HCT116 (cell line): ENCODE data around the gene ZBED2. TPM values are rescaled to one million over a fixed set of nuclear protein-coding genes. Genes with fewer than 3 reads are reported as not detected.

ENCODE experiments used
- ATAC-seq: fragments of 200-7000 bp; cut with Tn5 transposase; 2 replicates; pipeline ENCODE4 v1.9.1; 2020; ENCODE audit warnings: mild to moderate bottlenecking, moderate library complexity
- BruUV-seq: library from RNA; stranded (reverse); fragments of 400-500 nt; replicated peaks from 2 replicates; lab custom pipeline; 2021; lab: Mats Ljungman, UMichigan
- CTCF ChIA-PET: fragments of 300-600 bp; sonication (Branson Sonifier 250); formaldehyde crosslinking; loops from one replicate; lab custom pipeline; 2021; ENCODE audit warnings: antibody characterized with exemption; lab: Charles Lee
- POLR2A ChIA-PET: fragments of 300-600, 350-600 bp; sonication (Branson Sonifier 250); formaldehyde crosslinking; loops from one replicate; lab custom pipeline; 2021; ENCODE audit warnings: antibody characterized with exemption; lab: Charles Lee
- RAD21 ChIA-PET, 2 experiments: fragments of 300-600 bp; sonication (Branson Sonifier 250); formaldehyde crosslinking; loops; one replicate each; lab custom pipeline; 2023; ENCODE audit warnings: low total read pairs in 2 of 2; ENCODE audit not compliant: uncharacterized antibody in 2 of 2, unreplicated experiment in 2 of 2, low non-redundant PET in 1 of 2; lab: Charles Lee
- DNase-seq: peaks from one replicate; pipeline ENCODE4 v3.0.0-alpha.2; 2010; ENCODE audit warnings: low read depth, low spot score
- H2AFZ ChIP-seq: fragments of 200-600 bp; shearing (Covaris generic), sonication (generic); 2 replicates; pipeline ENCODE4 v1.6.1; 2017; ENCODE audit warnings: low read depth, mixed run types, mixed read lengths, antibody characterized with exemption, low read length; ENCODE audit not compliant: poor library complexity, severe bottlenecking
- H3K27ac ChIP-seq: 2 replicates; pipeline ENCODE4 v1.5.1; 2012; ENCODE audit warnings: low read depth, low read length
- H3K27me3 ChIP-seq: fragments of 200-600 bp; sonication (generic); 2 replicates; pipeline ENCODE4 v1.6.1; 2016; ENCODE audit warnings: mixed run types, low read length, mixed read lengths; ENCODE audit not compliant: insufficient read depth
- H3K36me3 ChIP-seq, 2 experiments: fragments of 200-500 bp in 1 of 2; fragments of 200-600 bp in 1 of 2; sonication (Bioruptor generic) in 1 of 2; sonication (generic) in 1 of 2; 2 replicates each; pipeline versions ENCODE4 v1.5.1 to v1.6.1; 2014 to 2016; ENCODE audit warnings: low read length in 2 of 2, inconsistent platforms in 1 of 2, mixed read lengths in 1 of 2, mixed run types in 1 of 2; ENCODE audit not compliant: insufficient read depth in 2 of 2, control insufficient read depth in 1 of 2
- H3K4me1 ChIP-seq, 2 experiments: fragments of 200-600 bp in 1 of 2; sonication (generic) in 1 of 2; 2 replicates each; pipeline versions ENCODE4 v1.5.1 to v1.6.1; 2012 to 2017; ENCODE audit warnings: low read length in 2 of 2, inconsistent platforms in 1 of 2, mild to moderate bottlenecking in 1 of 2, mixed read lengths in 1 of 2, mixed run types in 1 of 2, moderate library complexity in 1 of 2; ENCODE audit not compliant: insufficient read depth in 2 of 2, control insufficient read depth in 1 of 2
- H3K4me2 ChIP-seq: fragments of 200-600 bp; sonication (generic); 2 replicates; pipeline ENCODE4 v1.6.1; 2017; ENCODE audit warnings: mixed run types, low read length, mixed read lengths
- H3K4me3 ChIP-seq, 2 experiments: fragments of 200-600 bp in 1 of 2; sonication (generic) in 1 of 2; replicated peaks in 1 of 2; 2 replicates each; pipeline ENCODE4 v1.5.1; 2011 to 2016; ENCODE audit warnings: low read length in 2 of 2, control low read depth in 1 of 2, low read depth in 1 of 2, mild to moderate bottlenecking in 1 of 2, mixed read lengths in 1 of 2, mixed run types in 1 of 2
- H3K79me2 ChIP-seq: fragments of 200-600 bp; sonication (generic); 2 replicates; pipeline ENCODE4 v1.6.1; 2017; ENCODE audit warnings: mild to moderate bottlenecking, mixed run types, low read length, moderate library complexity, mixed read lengths; ENCODE audit not compliant: insufficient read depth
- H3K9ac ChIP-seq: fragments of 200-600 bp; sonication (generic); 2 replicates; pipeline ENCODE4 v1.6.1; 2016; ENCODE audit warnings: low read length, mixed read lengths
- H3K9me2 ChIP-seq: fragments of 200-600 bp; sonication (generic), shearing (Covaris generic); 2 replicates; pipeline ENCODE4 v1.6.1; 2017; ENCODE audit warnings: mixed run types, mild to moderate bottlenecking, moderate library complexity; ENCODE audit not compliant: insufficient read depth
- H3K9me3 ChIP-seq, 2 experiments: fragments of 200-500 bp in 1 of 2; fragments of 200-600 bp in 1 of 2; sonication (Bioruptor generic) in 1 of 2; sonication (generic) in 1 of 2; 2 replicates each; pipeline ENCODE4 v1.6.1; 2014 to 2017; ENCODE audit warnings: low read length in 2 of 2, mixed read lengths in 2 of 2, inconsistent platforms in 1 of 2, low read depth in 1 of 2, mild to moderate bottlenecking in 1 of 2, mixed run types in 1 of 2, moderate library complexity in 1 of 2; ENCODE audit not compliant: control insufficient read depth in 1 of 2, insufficient read depth in 1 of 2
- H4K20me1 ChIP-seq: fragments of 200-600 bp; sonication (generic), shearing (Covaris generic); 2 replicates; pipeline ENCODE4 v1.6.1; 2017; ENCODE audit warnings: mixed run types, mild to moderate bottlenecking, moderate library complexity; ENCODE audit not compliant: insufficient read depth
- ELF1 ChIP-seq: IDR thresholded peaks from 2 replicates; pipeline ENCODE4 v1.6.1; 2012; ENCODE audit warnings: low read depth, borderline replicate concordance
- EZH2 ChIP-seq: fragments of 200-600 bp; sonication (generic); IDR thresholded peaks from 2 replicates; pipeline ENCODE4 v1.6.1; 2017; ENCODE audit warnings: antibody characterized with exemption, mixed run types
- POLR2AphosphoS5 ChIP-seq: IDR thresholded peaks from 2 replicates; pipeline ENCODE4 v1.6.1; 2011; ENCODE audit warnings: mild to moderate bottlenecking, low read depth, low read length, moderate library complexity
- YY1 ChIP-seq: IDR thresholded peaks from 2 replicates; pipeline ENCODE4 v1.6.1; 2011; ENCODE audit warnings: low read length, low read depth, moderate library complexity, mild to moderate bottlenecking; ENCODE audit not compliant: insufficient replicate concordance; ENCODE audit errors: extremely low read depth
- ZNF274 ChIP-seq: fragments of 200-500 bp; sonication (Bioruptor generic); IDR thresholded peaks from 2 replicates; pipeline ENCODE4 v1.6.1; 2014; ENCODE audit warnings: mild to moderate bottlenecking, low read depth, low read length, inconsistent platforms
- intact Hi-C: fragments of 100-400 bp; cut with micrococcal nuclease; formaldehyde crosslinking; loops from 2 replicates; pipeline ENCODE4 v1.10.0; 2022
- total RNA-seq: library from RNA; stranded (reverse); gene quantifications from one replicate; pipeline ENCODE4 v1.2.1, GENCODE V29; 2021; ENCODE audit not compliant: unreplicated experiment
- TF ChIP-seq, protein P1 (sequence below): IDR thresholded peaks from 2 replicates; pipeline ENCODE4 v1.6.1; 2012
- TF ChIP-seq, protein P2 (sequence below): IDR thresholded peaks from 2 replicates; pipeline ENCODE4 v1.6.1; 2011; ENCODE audit warnings: mild to moderate bottlenecking, low read length, moderate library complexity; ENCODE audit not compliant: insufficient replicate concordance; ENCODE audit errors: extremely low read depth

ZBED2 gene
- total RNA-seq, 1 experiment from 2014 or later: 16.1 TPM

DNA sequence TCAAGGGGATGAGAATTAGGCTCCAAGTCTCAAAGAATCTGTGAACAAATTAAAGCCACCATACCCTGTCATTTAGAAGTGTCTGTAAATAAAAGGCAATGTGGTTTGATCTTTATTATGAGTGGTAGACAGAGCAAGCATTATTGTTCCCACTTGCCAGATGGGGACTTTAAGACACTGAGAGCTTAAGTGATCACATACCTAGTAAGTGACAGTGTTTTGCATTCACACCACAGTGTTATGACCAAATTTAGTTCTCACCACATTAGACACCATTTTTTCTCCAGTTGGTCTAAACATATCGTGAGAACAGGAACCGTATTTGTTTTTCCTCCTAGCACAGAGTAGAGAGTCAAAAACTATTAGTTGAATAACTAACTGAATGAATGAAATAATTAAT is 13.2 kb upstream of the ZBED2 start:
- no peaks in the 10 kb centered on the region for H3K36me3 ChIP-seq
- no peaks in the 10 kb centered on the region for H4K20me1 ChIP-seq
- ChIA-PET POLR2A (no interaction called here), RAD21 (no interaction called here), CTCF (no interaction called here)
- intact Hi-C loops: no loop called here
- no peak overlapping the region for H3K4me2 ChIP-seq
- H3K27ac ChIP-seq: no peak overlapping the region
- H3K4me1 ChIP-seq: peaks cover 6 to 76% of the 10 kb centered on the region in 2 experiments
- no peaks in the 10 kb centered on the region for H3K27me3 ChIP-seq
- DNase-seq (no peak), ATAC-seq (no peak)
- H3K9ac ChIP-seq: no peak overlapping the region; the same call in 1 of the 2 replicates
- no peak overlapping the region for H3K4me3 ChIP-seq
- peak overlapping the region; percentile 60 for H2AFZ ChIP-seq
- no peaks in the 10 kb centered on the region for H3K9me2 ChIP-seq
- TF ChIP-seq POLR2AphosphoS5 (no peak), YY1 (no peak), ZNF274 (no peak), EZH2 (no peak), ELF1 (no peak)
- TF ChIP-seq, protein P1, sequence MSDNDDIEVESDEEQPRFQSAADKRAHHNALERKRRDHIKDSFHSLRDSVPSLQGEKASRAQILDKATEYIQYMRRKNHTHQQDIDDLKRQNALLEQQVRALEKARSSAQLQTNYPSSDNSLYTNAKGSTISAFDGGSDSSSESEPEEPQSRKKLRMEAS: no peak
- no peaks in the 10 kb centered on the region for H3K9me3 ChIP-seq
- no peaks in the 10 kb centered on the region for H3K79me2 ChIP-seq
- BruUV-seq: no TSS peak

DNA sequence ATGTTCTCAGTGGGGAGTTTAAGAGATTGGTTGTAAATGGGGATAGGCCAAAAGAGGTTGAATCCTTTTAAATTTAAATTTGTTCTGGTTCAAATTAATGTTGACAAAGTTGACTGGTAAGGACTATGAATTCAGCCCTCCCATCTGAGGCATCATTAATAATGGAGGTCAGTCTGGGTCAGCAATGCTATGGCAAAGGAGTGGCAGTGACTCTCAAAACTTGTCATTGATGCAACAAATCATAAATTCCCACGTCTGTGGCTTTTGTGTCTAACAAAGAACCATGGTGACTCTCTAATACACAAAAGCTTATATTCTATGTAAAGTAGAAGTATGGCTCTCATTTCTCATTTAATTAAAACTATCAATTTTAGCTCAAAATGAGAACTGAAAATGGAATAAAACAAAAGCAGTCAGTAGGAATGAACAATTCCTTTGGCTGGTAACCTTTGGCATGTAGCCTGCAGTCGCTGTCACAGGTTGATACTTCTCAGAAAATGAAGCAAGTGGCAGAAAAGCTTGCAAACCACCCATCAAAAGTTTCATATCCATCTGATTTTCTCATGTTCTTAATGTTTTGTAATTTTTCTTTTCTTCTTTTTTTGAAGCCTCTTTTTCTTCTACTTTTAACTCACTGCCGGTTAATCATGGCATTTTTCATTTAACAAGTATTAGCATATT is 12.2 kb upstream of the ZBED2 start:
- BruUV-seq: no TSS peak
- TF ChIP-seq, protein P2, sequence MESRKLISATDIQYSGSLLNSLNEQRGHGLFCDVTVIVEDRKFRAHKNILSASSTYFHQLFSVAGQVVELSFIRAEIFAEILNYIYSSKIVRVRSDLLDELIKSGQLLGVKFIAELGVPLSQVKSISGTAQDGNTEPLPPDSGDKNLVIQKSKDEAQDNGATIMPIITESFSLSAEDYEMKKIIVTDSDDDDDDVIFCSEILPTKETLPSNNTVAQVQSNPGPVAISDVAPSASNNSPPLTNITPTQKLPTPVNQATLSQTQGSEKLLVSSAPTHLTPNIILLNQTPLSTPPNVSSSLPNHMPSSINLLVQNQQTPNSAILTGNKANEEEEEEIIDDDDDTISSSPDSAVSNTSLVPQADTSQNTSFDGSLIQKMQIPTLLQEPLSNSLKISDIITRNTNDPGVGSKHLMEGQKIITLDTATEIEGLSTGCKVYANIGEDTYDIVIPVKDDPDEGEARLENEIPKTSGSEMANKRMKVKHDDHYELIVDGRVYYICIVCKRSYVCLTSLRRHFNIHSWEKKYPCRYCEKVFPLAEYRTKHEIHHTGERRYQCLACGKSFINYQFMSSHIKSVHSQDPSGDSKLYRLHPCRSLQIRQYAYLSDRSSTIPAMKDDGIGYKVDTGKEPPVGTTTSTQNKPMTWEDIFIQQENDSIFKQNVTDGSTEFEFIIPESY: no peak
- TF ChIP-seq, all 23 proteins: peak for 0
- Histone ChIP-seq H3K9me3 (no peaks in the 10 kb centered on the region), H4K20me1 (no peaks in the 10 kb centered on the region), H3K4me3 (no peak overlapping the region), H3K9ac (no peak overlapping the region; the same call in 1 of the 2 replicates), H3K4me2 (peak overlapping the region; percentile 20; the same call in 1 of the 2 replicates), H3K36me3 (no peaks in the 10 kb centered on the region), H3K79me2 (no peaks in the 10 kb centered on the region), H3K27me3 (no peaks in the 10 kb centered on the region), H2AFZ (peak overlapping the region; percentile 28), H3K4me1 (peaks cover 6 to 72% of the 10 kb centered on the region in 2 experiments), H3K27ac (no peak overlapping the region), H3K9me2 (no peaks in the 10 kb centered on the region)
- no peak for DNase-seq
- ChIA-PET RAD21 (no interaction called here), CTCF (no interaction called here), POLR2A (no interaction called here)
- intact Hi-C loops: no loop called here
- no peak for ATAC-seq
